Measurements from ENCODE around the gene LBHD1.

- TF ChIP-seq POLR2AphosphoS5 (IDR thresholded peaks at IDR 0.05; ENCODE audit: borderline replicate concordance, low read depth, low read length) (no peak), EZH2 (IDR thresholded peaks at IDR 0.05) (no peak), FOXP2 (optimal IDR thresholded peaks at IDR 0.05; ENCODE audit: control extremely low read depth, extremely low read length, insufficient read depth) (no peak)
Observed at GRCh38 chr11:62622476-62623089, 49.5 kb downstream of the LBHD1 start.
